T-cell (primary cell): Measurements from ENCODE around the gene SCN10A. TPM values are rescaled to one million over a fixed set of nuclear protein-coding genes. Genes with fewer than 3 reads are reported as not detected.

Experiments
- ATAC-seq, 4 experiments: fragments of 200-7000 bp in 3 of 4; fragments of 150-1000 bp in 1 of 4; cut with Tn5 transposase; replicated peaks in 1 of 4; 1 replicate in 3 of 4; 2 replicates in 1 of 4; pipeline ENCODE4 v1.10.0; 2021; ENCODE audit warnings: moderate library complexity in 3 of 4, mild to moderate bottlenecking in 2 of 4, moderate number of reproducible peaks in 1 of 4
- CTCF ChIA-PET, 2 donors: fragments of 300-600 bp; sonication (Branson Sonifier 250); formaldehyde crosslinking; loops; one replicate each; lab custom pipeline; 2022; ENCODE audit warnings: antibody characterized with exemption in 2 of 2; lab: Charles Lee
- POLR2A ChIA-PET, 2 donors: fragments of 300-600 bp; sonication (Branson Sonifier 250); formaldehyde crosslinking; loops; one replicate each; lab custom pipeline; 2022; ENCODE audit warnings: antibody characterized with exemption in 2 of 2; lab: Charles Lee
- DNase-seq, 35 experiments: peaks; one replicate each; pipeline versions ENCODE4 v3.0.0 to v3.0.0-alpha.2; 2013 to 2023
- H3K27ac ChIP-seq: one replicate; pipeline ENCODE4 v1.5.1; 2013; ENCODE audit warnings: low read length
- H3K27me3 ChIP-seq, 2 experiments: replicated peaks in 1 of 2; 1 replicate in 1 of 2; 2 replicates in 1 of 2; pipeline versions ENCODE4 v1.6.1 to v1.7.0; 2013; ENCODE audit warnings: low read length in 1 of 2, mixed read lengths in 1 of 2; ENCODE audit not compliant: control insufficient read depth in 2 of 2, insufficient read depth in 2 of 2; ENCODE audit errors: extremely low read depth in 1 of 2
- H3K36me3 ChIP-seq, 2 donors: 1 replicate in 1 of 2; 2 replicates in 1 of 2; pipeline versions ENCODE4 v1.6.1 to v1.7.0; 2013; ENCODE audit warnings: low read length in 1 of 2; ENCODE audit not compliant: control insufficient read depth in 2 of 2, insufficient read depth in 1 of 2; ENCODE audit errors: extremely low read depth in 1 of 2
- H3K4me1 ChIP-seq, 2 experiments: 1 replicate in 1 of 2; 2 replicates in 1 of 2; pipeline versions ENCODE4 v1.6.1 to v1.7.0; 2013; ENCODE audit warnings: low read length in 2 of 2, mixed read lengths in 1 of 2; ENCODE audit not compliant: insufficient read depth in 2 of 2, control insufficient read depth in 1 of 2; ENCODE audit errors: extremely low read depth in 1 of 2
- H3K4me3 ChIP-seq, 2 donors: 1 replicate in 1 of 2; 2 replicates in 1 of 2; pipeline versions ENCODE4 v1.5.1 to v1.7.0; 2013; ENCODE audit warnings: mild to moderate bottlenecking in 2 of 2, low read length in 1 of 2, moderate library complexity in 1 of 2; ENCODE audit not compliant: control insufficient read depth in 1 of 2; ENCODE audit errors: extremely low read depth in 1 of 2
- H3K9me3 ChIP-seq: 2 replicates; pipeline ENCODE4 v1.7.0; 2013
- H3K27ac Mint-ChIP-seq, 2 donors: one replicate each; pipeline ENCODE4 v1.8.0; 2020 to 2021; ENCODE audit warnings: mild to moderate bottlenecking in 2 of 2, mixed read lengths in 2 of 2
- H3K27me3 Mint-ChIP-seq, 2 donors: one replicate each; pipeline ENCODE4 v1.8.0; 2021 to 2022; ENCODE audit warnings: mixed read lengths in 2 of 2
- H3K36me3 Mint-ChIP-seq: one replicate; pipeline ENCODE4 v1.8.0; 2021; ENCODE audit warnings: mixed read lengths
- H3K4me1 Mint-ChIP-seq, 3 donors: one replicate each; pipeline ENCODE4 v1.8.0; 2020 to 2022; ENCODE audit warnings: mixed read lengths in 3 of 3, mild to moderate bottlenecking in 1 of 3
- H3K4me3 Mint-ChIP-seq, 3 donors: one replicate each; pipeline ENCODE4 v1.8.0; 2020 to 2022; ENCODE audit warnings: mild to moderate bottlenecking in 3 of 3, mixed read lengths in 3 of 3, moderate library complexity in 3 of 3
- H3K9me3 Mint-ChIP-seq, 3 donors: one replicate each; pipeline ENCODE4 v1.8.0; 2020 to 2022; ENCODE audit warnings: mixed read lengths in 3 of 3
- WGBS: methylation state at CpG from one replicate; pipeline ENCODE4 v1.1.5; 2013; ENCODE audit warnings: missing lambda C conversion rate; ENCODE audit not compliant: insufficient coverage; 5-methylcytosine and 5-hydroxymethylcytosine counted together
- total RNA-seq, 35 experiments: library from RNA in 6 of 35; stranded (reverse) in 6 of 35; fragments of 120-200 nt in 1 of 35; gene quantifications; one replicate each; pipeline versions ENCODE4 v1.2.1 to v1.2.4 and lab custom pipeline; 2013 to 2026

SCN10A gene
- total RNA-seq, 5 donors from 2014 or later (not counting 1 experiment from before 2014, with no cell fraction given), result not detected

DNA sequence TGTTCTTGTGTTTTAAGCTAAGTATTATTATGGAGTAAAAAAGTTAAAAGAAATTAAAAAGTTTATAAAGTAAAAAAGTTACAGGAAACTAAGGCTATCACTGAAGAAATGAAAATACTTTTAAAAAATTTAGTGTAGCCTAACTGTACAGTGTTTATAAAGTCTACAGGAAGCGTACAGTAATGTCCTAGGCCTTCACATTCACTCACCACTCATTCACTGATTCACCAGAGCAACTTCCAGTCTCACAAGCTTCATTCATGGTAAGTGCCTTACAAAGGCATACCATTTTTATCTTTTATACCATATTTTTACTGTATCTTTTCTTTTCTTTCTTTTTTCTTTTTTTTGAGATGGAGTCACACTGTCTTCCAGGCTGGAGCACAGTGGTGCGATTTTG, 125.8 kb downstream of the SCN10A start:
- Histone ChIP-seq H3K4me1 (no peaks in the 10 kb centered on the region), H3K27ac (no peak overlapping the region), H3K4me3 (no peak overlapping the region), H3K36me3 (no peaks in the 10 kb centered on the region), H3K9me3 (no peaks in the 10 kb centered on the region), H3K27me3 (no peaks in the 10 kb centered on the region)
- Mint-ChIP-seq H3K9me3 (peaks cover 0 to 4% (median 0%) of the 10 kb centered on the region in 3 donors), H3K36me3 (no peaks in the 10 kb centered on the region), H3K27ac (no peak overlapping the region), H3K4me1 (no peaks in the 10 kb centered on the region), H3K4me3 (no peak overlapping the region), H3K27me3 (peaks cover 4 to 5% of the 10 kb centered on the region in 2 donors)
- ChIA-PET POLR2A (no interaction called here), CTCF (interaction anchor here in 1 of 2 donors (1.2 kb wide), 1 partner anchor 39 kb away, joined by 3 read pairs; no protein-coding TSS in a partner anchor)
- ATAC-seq (no peak), DNase-seq (no peak)
- WGBS, result 100% methylated on average over 1 of the region's 2 CpGs

DNA sequence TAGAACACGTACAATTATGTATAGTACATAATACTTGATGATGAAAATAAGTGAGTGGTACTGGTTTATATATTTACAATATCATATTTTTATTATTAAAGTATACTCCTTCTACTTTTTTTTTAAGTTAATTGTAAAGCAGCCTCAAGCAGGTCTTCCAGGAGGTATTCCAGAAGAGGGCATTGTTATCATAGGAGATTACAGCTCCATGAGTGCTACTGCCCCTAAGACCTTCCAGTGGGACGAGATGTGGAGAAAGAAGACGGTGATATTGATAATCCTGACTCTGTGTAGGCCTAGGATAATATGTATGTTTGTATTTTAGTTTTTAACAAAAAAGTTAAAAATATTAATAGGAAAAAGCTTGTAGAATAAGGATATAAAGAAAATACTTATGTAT, 126.2 kb downstream of the SCN10A start:
- Histone ChIP-seq H3K27me3 (no peaks in the 10 kb centered on the region), H3K27ac (no peak overlapping the region), H3K4me1 (no peaks in the 10 kb centered on the region), H3K4me3 (no peak overlapping the region), H3K36me3 (no peaks in the 10 kb centered on the region), H3K9me3 (no peaks in the 10 kb centered on the region)
- H3K36me3 Mint-ChIP-seq, result no peaks in the 10 kb centered on the region
- peaks cover under 1 to 5% of the 10 kb centered on the region in 2 donors for H3K27me3 Mint-ChIP-seq
- no peak for DNase-seq
- ChIA-PET CTCF (interaction anchor here in 1 of 2 donors (1.2 kb wide), 1 partner anchor 39 kb away, joined by 3 read pairs; no protein-coding TSS in a partner anchor), POLR2A (no interaction called here)
- ATAC-seq, result no peak
- H3K4me3 Mint-ChIP-seq, result no peak overlapping the region
- H3K9me3 Mint-ChIP-seq, result no peaks in the 10 kb centered on the region
- no peak overlapping the region for H3K27ac Mint-ChIP-seq
- WGBS, result no CpG with 5 or more reads among the region's 3 CpGs
- no peaks in the 10 kb centered on the region for H3K4me1 Mint-ChIP-seq

DNA sequence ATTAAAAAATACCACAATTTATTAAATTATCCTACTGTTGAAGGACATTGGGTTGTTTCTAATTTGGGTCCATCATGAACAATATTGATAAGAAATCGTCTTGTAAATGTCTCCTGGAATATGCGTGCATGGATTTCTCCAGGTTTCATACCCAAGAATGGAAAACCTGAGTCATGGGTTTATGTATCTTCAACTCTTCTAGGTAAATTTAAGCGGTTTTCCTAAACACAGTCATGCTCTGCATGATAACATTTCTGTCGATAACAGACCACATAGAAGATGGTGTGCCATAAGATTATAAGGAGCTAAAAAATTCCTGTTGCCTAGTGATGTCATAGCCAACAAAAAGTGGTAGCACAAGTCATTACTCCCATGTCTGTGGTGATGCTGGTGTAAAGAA, 126.7 kb downstream of the SCN10A start:
- H3K4me3 Mint-ChIP-seq, result no peak overlapping the region
- Histone ChIP-seq H3K36me3 (no peaks in the 10 kb centered on the region), H3K27ac (no peak overlapping the region), H3K27me3 (no peaks in the 10 kb centered on the region), H3K4me3 (no peak overlapping the region), H3K4me1 (no peaks in the 10 kb centered on the region), H3K9me3 (no peaks in the 10 kb centered on the region)
- H3K4me1 Mint-ChIP-seq, result no peaks in the 10 kb centered on the region
- ATAC-seq (no peak), DNase-seq (no peak)
- no peaks in the 10 kb centered on the region for H3K9me3 Mint-ChIP-seq
- H3K36me3 Mint-ChIP-seq, result no peaks in the 10 kb centered on the region
- ChIA-PET POLR2A (no interaction called here), CTCF (no interaction called here)
- no peak overlapping the region for H3K27ac Mint-ChIP-seq
- 83% methylated on average over 1 of the region's 4 CpGs for WGBS
- peaks cover 5% of the 10 kb centered on the region in 2 donors for H3K27me3 Mint-ChIP-seq

DNA sequence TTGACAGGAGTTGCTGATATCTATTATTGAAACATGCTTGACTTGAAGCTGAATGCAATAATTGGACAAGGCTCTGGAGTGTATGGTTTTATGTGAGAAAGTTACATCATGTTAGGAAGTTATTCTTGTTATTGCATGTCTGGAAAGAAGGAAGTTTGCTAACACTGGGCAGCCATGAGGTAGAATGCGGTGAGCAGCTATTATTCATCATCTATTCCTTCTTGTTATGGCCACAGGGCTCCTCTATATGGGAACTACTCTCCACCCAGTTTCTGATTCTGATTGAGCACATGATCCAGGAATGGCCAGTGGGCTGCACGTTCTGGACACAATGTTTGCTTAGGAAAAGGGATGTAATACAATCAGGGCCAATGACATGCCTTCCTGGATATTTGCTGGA, 128.7 kb downstream of the SCN10A start:
- no peak for ATAC-seq

DNA sequence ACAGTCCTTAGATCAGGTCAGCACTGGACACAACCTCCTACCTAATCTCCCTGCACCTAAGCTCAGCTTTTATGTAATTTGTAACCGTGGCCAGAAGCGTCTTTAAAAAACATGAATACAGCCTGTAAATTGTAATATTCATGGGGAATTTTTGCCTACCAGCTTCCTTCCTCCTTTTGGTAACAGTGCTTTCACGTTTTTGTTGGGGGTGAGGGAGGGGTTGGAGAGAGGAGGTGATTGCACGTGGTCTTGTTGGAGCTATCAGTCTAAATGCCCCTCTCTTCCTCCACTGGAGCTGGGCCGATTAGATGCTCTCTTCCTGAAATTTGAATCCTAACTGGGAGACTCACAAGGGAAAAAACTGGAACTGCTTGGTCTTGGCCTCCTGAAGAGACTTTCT, 131.5 kb downstream of the SCN10A start:
- DNase-seq, result no peak
- Histone ChIP-seq H3K36me3 (no peaks in the 10 kb centered on the region), H3K27ac (no peak overlapping the region), H3K9me3 (no peaks in the 10 kb centered on the region), H3K4me1 (no peaks in the 10 kb centered on the region), H3K27me3 (peaks cover 2 to 4% of the 10 kb centered on the region in 2 experiments), H3K4me3 (no peak overlapping the region)
- H3K4me1 Mint-ChIP-seq, result no peaks in the 10 kb centered on the region
- no peak overlapping the region for H3K27ac Mint-ChIP-seq
- ATAC-seq, result no peak
- H3K9me3 Mint-ChIP-seq, result no peaks in the 10 kb centered on the region
- 33% methylated on average over 1 of the region's 5 CpGs for WGBS
- no peak overlapping the region for H3K4me3 Mint-ChIP-seq
- ChIA-PET CTCF (no interaction called here), POLR2A (no interaction called here)
- H3K27me3 Mint-ChIP-seq, result peaks cover 13% of the 10 kb centered on the region in 2 donors
- no peaks in the 10 kb centered on the region for H3K36me3 Mint-ChIP-seq

More for the DNA sequence above, 128.7 kb downstream of the SCN10A start:
- no peak overlapping the region for H3K4me3 Mint-ChIP-seq
- DNase-seq, result no peak
- Histone ChIP-seq H3K4me3 (no peak overlapping the region), H3K9me3 (no peaks in the 10 kb centered on the region), H3K27me3 (no peaks in the 10 kb centered on the region), H3K4me1 (no peaks in the 10 kb centered on the region), H3K27ac (no peak overlapping the region), H3K36me3 (no peaks in the 10 kb centered on the region)
- POLR2A ChIA-PET, result no interaction called here
- H3K36me3 Mint-ChIP-seq, result no peaks in the 10 kb centered on the region
- H3K27me3 Mint-ChIP-seq, result peaks cover 5 to 7% of the 10 kb centered on the region in 2 donors
- no peak overlapping the region for H3K27ac Mint-ChIP-seq
- WGBS, result no CpG with 5 or more reads among the region's 2 CpGs
- H3K4me1 Mint-ChIP-seq, result no peaks in the 10 kb centered on the region
- CTCF ChIA-PET, result no interaction called here
- no peaks in the 10 kb centered on the region for H3K9me3 Mint-ChIP-seq

DNA sequence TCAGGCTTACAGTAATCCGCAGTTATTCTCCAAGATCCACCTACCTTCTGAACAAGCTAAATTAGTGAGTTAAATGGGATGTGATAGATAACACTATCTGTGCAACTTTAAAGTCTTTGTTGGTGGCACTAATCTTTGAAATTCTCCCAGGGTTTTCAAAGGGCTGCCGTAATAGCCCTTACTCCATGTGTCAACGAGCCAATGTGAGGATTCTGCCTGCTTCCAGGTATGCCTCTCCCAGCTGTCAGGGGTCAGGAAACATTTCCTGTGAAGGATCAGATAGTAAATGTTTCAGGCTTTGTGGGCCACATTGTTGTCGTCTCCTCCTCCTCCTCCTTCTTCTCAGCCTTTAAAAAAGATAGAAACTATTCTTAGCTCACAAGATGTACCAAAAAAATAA, 146.3 kb downstream of the SCN10A start:
- Histone ChIP-seq H3K27ac (no peak overlapping the region), H3K9me3 (no peaks in the 10 kb centered on the region), H3K4me1 (no peaks in the 10 kb centered on the region), H3K27me3 (peaks cover 0 to 2% of the 10 kb centered on the region in 2 experiments), H3K36me3 (no peaks in the 10 kb centered on the region), H3K4me3 (no peak overlapping the region)
- no peak for DNase-seq
- no peak for ATAC-seq
- Mint-ChIP-seq H3K27ac (no peak overlapping the region), H3K36me3 (no peaks in the 10 kb centered on the region), H3K4me1 (no peaks in the 10 kb centered on the region), H3K4me3 (no peak overlapping the region), H3K27me3 (peaks cover 23 to 25% of the 10 kb centered on the region in 2 donors), H3K9me3 (no peaks in the 10 kb centered on the region)
- CTCF ChIA-PET, result no interaction called here
- POLR2A ChIA-PET, result no interaction called here
- WGBS, result no CpG with 5 or more reads among the region's 4 CpGs

DNA sequence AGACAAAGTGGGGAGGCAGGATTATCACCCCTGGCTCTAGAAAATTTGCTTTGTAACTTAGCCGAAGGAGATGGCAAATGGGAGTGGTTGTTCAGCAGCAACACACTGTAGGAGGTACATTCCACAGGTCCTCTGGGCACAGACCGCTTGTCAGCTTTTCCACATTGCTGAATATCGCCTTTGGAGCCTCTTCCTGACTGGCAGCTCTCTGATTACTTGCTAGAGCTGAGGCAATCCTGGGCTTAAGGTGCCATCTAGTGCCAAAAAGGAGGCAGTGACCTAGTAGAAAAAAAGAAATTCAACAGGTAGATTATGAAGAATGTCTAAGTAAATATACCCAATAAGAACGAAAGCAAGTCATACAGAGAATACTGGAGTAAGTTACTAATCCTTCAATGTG, 153.5 kb downstream of the SCN10A start:
- Histone ChIP-seq H3K36me3 (no peaks in the 10 kb centered on the region), H3K9me3 (no peaks in the 10 kb centered on the region), H3K4me3 (no peak overlapping the region), H3K27me3 (peaks cover 2 to 23% of the 10 kb centered on the region in 2 experiments), H3K27ac (no peak overlapping the region), H3K4me1 (no peaks in the 10 kb centered on the region)
- POLR2A ChIA-PET, result no interaction called here
- ATAC-seq (no peak), DNase-seq (no peak)
- Mint-ChIP-seq H3K27me3 (peaks cover 57 to 60% of the 10 kb centered on the region in 2 donors), H3K9me3 (peaks cover 9 to 26% (median 10%) of the 10 kb centered on the region in 3 donors), H3K36me3 (no peaks in the 10 kb centered on the region), H3K4me3 (no peak overlapping the region), H3K4me1 (no peaks in the 10 kb centered on the region), H3K27ac (no peak overlapping the region)
- CTCF ChIA-PET, result no interaction called here
- WGBS, result 62% methylated on average over 2 of the region's 4 CpGs
